ENCODE measurements around the gene EEIG2. TPM values are rescaled to one million over a fixed set of nuclear protein-coding genes. Genes with fewer than 3 reads are reported as not detected.

Gene EEIG2
- total RNA-seq, 4 donors from 2014 or later: 0.41 to 3.6 (median 1.5) TPM

- Histone ChIP-seq H3K27me3 (no peaks in the 10 kb centered on the region), H3K27ac (no peak overlapping the region), H3K4me3 (no peak overlapping the region), H3K4me1 (no peaks in the 10 kb centered on the region), H3K9me3 (no peaks in the 10 kb centered on the region), H3K36me3 (no peaks in the 10 kb centered on the region)
- intact Hi-C loops (cut with DNase I; ENCODE audit: low total_unique reads): no loop called here
- TF ChIP-seq CTCF (IDR thresholded peaks at IDR 0.05 in 4 of 5, conservative IDR thresholded peaks at IDR 0.05 in 1 of 5) (no peak), POLR2A (IDR thresholded peaks at IDR 0.05) (no peak)
- no peak for ATAC-seq
- in situ Hi-C loops (cut with MboI; ENCODE audit: low sequenced_read_pairs in 4 of 4): loop anchor here in 1 of 4 donors (25.0 kb wide), 1 partner anchor 185 kb away; no protein-coding TSS in a partner anchor
- no peak for DNase-seq
Measured at GRCh38 chr1:108521990-108522393, 37.9 kb upstream of the EEIG2 start.

GRCh38 chr1:108523829-108524228, 36.1 kb upstream of the EEIG2 start:
- in situ Hi-C loops (cut with MboI; ENCODE audit: low sequenced_read_pairs in 4 of 4): loop anchor here in 1 of 4 donors (25.0 kb wide), 1 partner anchor 187 kb away; no protein-coding TSS in a partner anchor
- Histone ChIP-seq H3K27me3 (no peaks in the 10 kb centered on the region), H3K36me3 (no peaks in the 10 kb centered on the region), H3K4me3 (no peak overlapping the region), H3K27ac (no peak overlapping the region), H3K4me1 (no peaks in the 10 kb centered on the region), H3K9me3 (no peaks in the 10 kb centered on the region)
- intact Hi-C loops (cut with DNase I; ENCODE audit: low total_unique reads): no loop called here
- no peak for DNase-seq
- no peak for TF ChIP-seq CTCF (IDR thresholded peaks at IDR 0.05 in 4 of 5, conservative IDR thresholded peaks at IDR 0.05 in 1 of 5)
- TF ChIP-seq POLR2A (IDR thresholded peaks at IDR 0.05): no peak
- ATAC-seq: no peak

GRCh38 chr1:108524676-108525075, 35.2 kb upstream of the EEIG2 start:
- H3K36me3 ChIP-seq: no peaks in the 10 kb centered on the region
- intact Hi-C loops (cut with DNase I; ENCODE audit: low total_unique reads) (no loop called here), in situ Hi-C loops (cut with MboI; ENCODE audit: low sequenced_read_pairs in 4 of 4) (loop anchor here in 1 of 4 donors (25.0 kb wide), 1 partner anchor 187 kb away; no protein-coding TSS in a partner anchor)
- no peak overlapping the region for H3K4me3 ChIP-seq
- no peak for TF ChIP-seq CTCF (IDR thresholded peaks at IDR 0.05 in 4 of 5, conservative IDR thresholded peaks at IDR 0.05 in 1 of 5)
- no peak for TF ChIP-seq POLR2A (IDR thresholded peaks at IDR 0.05)
- DNase-seq: no peak
- H3K27me3 ChIP-seq: no peaks in the 10 kb centered on the region
- no peak for ATAC-seq
- H3K4me1 ChIP-seq: no peaks in the 10 kb centered on the region
- no peak overlapping the region for H3K27ac ChIP-seq
- no peaks in the 10 kb centered on the region for H3K9me3 ChIP-seq

GRCh38 chr1:108527135-108527534, 32.8 kb upstream of the EEIG2 start:
- Histone ChIP-seq H3K27ac (no peak overlapping the region), H3K4me3 (no peak overlapping the region), H3K9me3 (no peaks in the 10 kb centered on the region), H3K4me1 (no peaks in the 10 kb centered on the region), H3K27me3 (no peaks in the 10 kb centered on the region), H3K36me3 (no peaks in the 10 kb centered on the region)
- DNase-seq: no peak
- in situ Hi-C loops (cut with MboI; ENCODE audit: low sequenced_read_pairs in 4 of 4) (no loop called here), intact Hi-C loops (cut with DNase I; ENCODE audit: low total_unique reads) (no loop called here)
- ATAC-seq: no peak
- no peak for TF ChIP-seq POLR2A (IDR thresholded peaks at IDR 0.05)
- TF ChIP-seq CTCF (IDR thresholded peaks at IDR 0.05 in 4 of 5, conservative IDR thresholded peaks at IDR 0.05 in 1 of 5): no peak

GRCh38 chr1:108527837-108528236, 32.1 kb upstream of the EEIG2 start:
- in situ Hi-C loops (cut with MboI; ENCODE audit: low sequenced_read_pairs in 4 of 4): no loop called here
- Histone ChIP-seq H3K9me3 (no peaks in the 10 kb centered on the region), H3K4me3 (no peak overlapping the region), H3K27me3 (no peaks in the 10 kb centered on the region), H3K36me3 (no peaks in the 10 kb centered on the region), H3K4me1 (no peaks in the 10 kb centered on the region), H3K27ac (no peak overlapping the region)
- DNase-seq (no peak), ATAC-seq (no peak)
- intact Hi-C loops (cut with DNase I; ENCODE audit: low total_unique reads): no loop called here
- TF ChIP-seq POLR2A (IDR thresholded peaks at IDR 0.05) (no peak), CTCF (IDR thresholded peaks at IDR 0.05 in 4 of 5, conservative IDR thresholded peaks at IDR 0.05 in 1 of 5) (no peak)
